HG02610 (cell line): ENCODE data around the gene GLIS1.

Source experiments
- ATAC-seq: cut with Tn5 transposase; IDR thresholded peaks from one replicate; pipeline ENCODE4 v1.9.1; 2021; ENCODE audit warnings: mild to moderate bottlenecking, moderate library complexity; ENCODE audit not compliant: unreplicated experiment

Gene GLIS1

GRCh38 chr1:53620061-53620855, 118.7 kb downstream of the GLIS1 start:
- ATAC-seq, result no peak

GRCh38 chr1:53619367-53620060, 119.5 kb downstream of the GLIS1 start:
- ATAC-seq, result no peak

GRCh38 chr1:53618500-53619366, 120.2 kb downstream of the GLIS1 start:
- ATAC-seq, result no peak

- no peak for ATAC-seq
Measured at GRCh38 chr1:53617851-53618499, 121.0 kb downstream of the GLIS1 start.

GRCh38 chr1:53617382-53617781, 121.6 kb downstream of the GLIS1 start:
- ATAC-seq, result no peak

- ATAC-seq, result no peak
Measured at GRCh38 chr1:53616927-53617326, 122.0 kb downstream of the GLIS1 start.

GRCh38 chr1:53616511-53616910, 122.5 kb downstream of the GLIS1 start:
- no peak for ATAC-seq

GRCh38 chr1:53615101-53615500, 123.9 kb downstream of the GLIS1 start:
- no peak for ATAC-seq

- no peak for ATAC-seq
Measured at GRCh38 chr1:53614231-53615021, 124.5 kb downstream of the GLIS1 start.

GRCh38 chr1:53608676-53609075, 130.3 kb downstream of the GLIS1 start:
- no peak for ATAC-seq

GRCh38 chr1:53608071-53608470, 130.9 kb downstream of the GLIS1 start:
- ATAC-seq, result no peak

GRCh38 chr1:53606651-53607051, 132.3 kb downstream of the GLIS1 start:
- ATAC-seq, result no peak

- no peak for ATAC-seq
Measured at GRCh38 chr1:53606197-53606596, 132.8 kb downstream of the GLIS1 start.

- ATAC-seq, result no peak
Measured at GRCh38 chr1:53605181-53605580, 133.8 kb downstream of the GLIS1 start.

GRCh38 chr1:53604291-53604919, 134.6 kb downstream of the GLIS1 start:
- ATAC-seq, result no peak

GRCh38 chr1:53603431-53603830, 135.5 kb downstream of the GLIS1 start:
- no peak for ATAC-seq

GRCh38 chr1:53601867-53602775, 136.8 kb downstream of the GLIS1 start:
- ATAC-seq, result no peak

GRCh38 chr1:53601031-53601745, 137.8 kb downstream of the GLIS1 start:
- ATAC-seq, result no peak
